Left lung (tissue), 10 donors: Measurements from ENCODE around the gene OSBP2. TPM values are rescaled to one million over a fixed set of nuclear protein-coding genes. Genes with fewer than 3 reads are reported as not detected.
A peak's percentile ranks its signal among the peaks of the same experiment; 100 is the strongest.

Source experiments
- ATAC-seq: fragments of 200-7000 bp; cut with Tn5 transposase; one replicate; pipeline ENCODE4 v1.9.1; 2020; ENCODE audit warnings: moderate library complexity
- DNase-seq, 4 donors: peaks; one replicate each; pipeline ENCODE4 v3.0.0-alpha.2; 2013 to 2020
- H3K27ac ChIP-seq, 2 donors: fragments of 200-600 bp; sonication (generic) in 1 of 2; one replicate each; pipeline versions ENCODE4 v1.5.0 to v1.8.0; 2020 to 2021
- H3K27me3 ChIP-seq, 2 donors: fragments of 200-600 bp; sonication (generic) in 1 of 2; one replicate each; pipeline versions ENCODE4 v1.5.0 to v1.8.0; 2020 to 2021
- H3K36me3 ChIP-seq, 2 donors: fragments of 200-600 bp; sonication (generic) in 1 of 2; one replicate each; pipeline versions ENCODE4 v1.5.0 to v1.8.0; 2020 to 2021
- H3K4me1 ChIP-seq, 2 donors: fragments of 200-600 bp; one replicate each; pipeline ENCODE4 v1.8.0; 2021
- H3K4me3 ChIP-seq, 2 donors: fragments of 200-600 bp; sonication (generic) in 1 of 2; one replicate each; pipeline versions ENCODE4 v1.5.0 to v1.8.0; 2020 to 2021; ENCODE audit warnings: mild to moderate bottlenecking in 1 of 2
- H3K9me3 ChIP-seq, 2 donors: fragments of 200-600 bp; sonication (generic) in 1 of 2; one replicate each; pipeline versions ENCODE4 v1.5.0 to v1.8.0; 2020 to 2021
- CTCF ChIP-seq, 2 donors: fragments of 200-600 bp; sonication (generic) in 1 of 2; IDR thresholded peaks; one replicate each; pipeline versions ENCODE4 v1.5.0 to v1.8.0; 2021; ENCODE audit warnings: antibody characterized with exemption in 2 of 2
- intact Hi-C, 2 donors: fragments of 100-400 bp; cut with DNase I; formaldehyde crosslinking; loops; one replicate each; pipeline versions ENCODE4 v1.11.2 to v1.14.2; 2022
- polyA plus RNA-seq, 6 donors: library from polyadenylated mRNA; unstranded; fragments of 120-200 nt; gene quantifications; one replicate each; pipeline ENCODE4 v1.2.1, GENCODE V29; 2013; ENCODE audit not compliant: insufficient read length in 6 of 6
- total RNA-seq, 2 donors: library from RNA; stranded (reverse); fragmentation: NEBNext Ultra II Directional; extraction: Animal tissue kit (Norgen Biotek cat#: 25700); gene quantifications; one replicate each; pipeline ENCODE4 v1.2.1, GENCODE V29; 2021
- donor health status: DM: no; HTN: yes; CAD: no.
- donor health status: DM: no; HTN: no; CAD: no.

The OSBP2 gene
- total and polyA plus RNA-seq, 8 donors, result 4.0 to 21.0 (median 15.8) TPM

GRCh38 chr22:30662040-30662439, 32.6 kb upstream of the OSBP2 start:
- Histone ChIP-seq H3K4me3 (no peak overlapping the region), H3K27ac (no peak overlapping the region), H3K4me1 (peaks cover 0 to 13% of the 10 kb centered on the region in 2 donors), H3K27me3 (no peaks in the 10 kb centered on the region), H3K36me3 (peaks cover 0 to 38% of the 10 kb centered on the region in 2 donors), H3K9me3 (no peaks in the 10 kb centered on the region)
- ATAC-seq (no peak), DNase-seq (no peak)
- intact Hi-C loops, result no loop called here
- TF ChIP-seq CTCF (IDR thresholded peaks at IDR 0.05), result no peak

DNA sequence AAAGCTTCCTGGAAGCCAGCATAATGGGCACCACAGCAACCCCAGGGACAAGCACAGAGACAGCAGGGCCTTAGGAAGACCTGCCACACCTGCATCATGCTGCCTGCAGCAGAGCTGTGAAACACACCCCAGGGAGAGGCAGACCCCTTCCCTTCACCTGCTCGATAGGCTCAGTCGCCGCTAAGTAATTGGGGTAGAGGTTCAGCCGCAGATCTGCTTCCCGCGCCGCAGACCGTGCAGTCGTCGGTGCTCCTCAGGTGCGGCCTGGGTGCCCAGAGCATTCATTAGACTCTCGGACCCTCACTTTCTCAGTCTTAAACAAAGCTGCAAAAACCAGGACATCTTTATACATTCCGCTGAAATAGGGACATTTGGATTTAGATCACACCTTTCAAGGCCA, 29.9 kb upstream of the OSBP2 start:
- TF ChIP-seq CTCF (IDR thresholded peaks at IDR 0.05), result no peak
- intact Hi-C loops, result no loop called here
- no peak overlapping the region for H3K4me3 ChIP-seq
- H3K9me3 ChIP-seq, result no peaks in the 10 kb centered on the region
- H3K27ac ChIP-seq, result no peak overlapping the region
- H3K36me3 ChIP-seq, result peaks cover 0 to 34% of the 10 kb centered on the region in 2 donors
- peaks cover 0 to 19% of the 10 kb centered on the region in 2 donors for H3K4me1 ChIP-seq
- no peak for ATAC-seq
- peaks cover 0 to 12% of the 10 kb centered on the region in 2 donors for H3K27me3 ChIP-seq
- DNase-seq, result no peak

- Histone ChIP-seq H3K4me3 (no peak overlapping the region), H3K27me3 (peaks cover 0 to 12% of the 10 kb centered on the region in 2 donors), H3K4me1 (peaks cover 0 to 19% of the 10 kb centered on the region in 2 donors), H3K9me3 (no peaks in the 10 kb centered on the region), H3K27ac (no peak overlapping the region), H3K36me3 (peaks cover 0 to 30% of the 10 kb centered on the region in 2 donors)
- no peak for TF ChIP-seq CTCF (IDR thresholded peaks at IDR 0.05)
- DNase-seq (no peak), ATAC-seq (no peak)
- intact Hi-C loops, result no loop called here
These were observed 29.4 kb upstream of the OSBP2 start for GRCh38 chr22:30665266-30665665.

DNA sequence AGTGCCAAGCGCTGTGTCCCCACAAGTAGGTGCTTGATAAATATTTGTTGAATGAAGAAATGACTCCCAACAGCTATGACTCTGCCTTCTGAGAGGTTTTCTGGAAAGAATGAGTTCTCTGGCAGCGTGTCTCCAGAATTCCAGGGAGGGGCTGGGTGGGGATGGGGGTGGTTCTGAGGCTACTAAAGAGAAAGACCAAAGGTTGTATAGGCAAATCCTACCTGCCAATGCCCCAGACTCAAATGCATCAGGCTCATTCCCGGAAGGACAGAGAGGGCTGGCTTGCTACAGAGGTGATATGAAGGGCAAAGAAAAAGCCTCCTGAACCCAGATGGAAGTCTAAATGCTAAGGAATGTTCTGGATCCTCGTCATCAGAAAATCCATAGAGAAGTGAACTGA, 28.9 kb upstream of the OSBP2 start:
- peak; percentile 3 for ATAC-seq
- Histone ChIP-seq H3K9me3 (no peaks in the 10 kb centered on the region), H3K36me3 (peaks cover 0 to 27% of the 10 kb centered on the region in 2 donors), H3K27me3 (peaks cover 0 to 12% of the 10 kb centered on the region in 2 donors), H3K4me3 (peak overlapping the region in 1 of 2 donors; percentile 81), H3K27ac (no peak overlapping the region), H3K4me1 (peaks cover 0 to 19% of the 10 kb centered on the region in 2 donors)
- TF ChIP-seq CTCF (IDR thresholded peaks at IDR 0.05), result no peak
- no peak for DNase-seq
- intact Hi-C loops, result no loop called here

GRCh38 chr22:30667107-30667493, 27.6 kb upstream of the OSBP2 start:
- TF ChIP-seq CTCF (IDR thresholded peaks at IDR 0.05), result no peak
- Histone ChIP-seq H3K4me3 (peak overlapping the region; percentile 70 to 81), H3K4me1 (peaks cover 0 to 19% of the 10 kb centered on the region in 2 donors), H3K27ac (peak overlapping the region; percentile 53 to 80), H3K9me3 (no peaks in the 10 kb centered on the region), H3K27me3 (peaks cover 0 to 12% of the 10 kb centered on the region in 2 donors), H3K36me3 (peaks cover 0 to 20% of the 10 kb centered on the region in 2 donors)
- ATAC-seq, result no peak
- DNase-seq, result peak in 1 of 4 donors; percentile 14
- intact Hi-C loops, result no loop called here
